CD1c-positive myeloid dendritic cell (primary cell): ENCODE measurements around the gene GNA12.

Source experiments
- DNase-seq: peaks from one replicate; pipeline ENCODE4 v3.0.0-alpha.2; 2016; ENCODE audit errors: extremely low spot score

The GNA12 gene

GRCh38 chr7:2781636-2782035 lies 62.5 kb downstream of the GNA12 start:
- no peak for DNase-seq

DNA sequence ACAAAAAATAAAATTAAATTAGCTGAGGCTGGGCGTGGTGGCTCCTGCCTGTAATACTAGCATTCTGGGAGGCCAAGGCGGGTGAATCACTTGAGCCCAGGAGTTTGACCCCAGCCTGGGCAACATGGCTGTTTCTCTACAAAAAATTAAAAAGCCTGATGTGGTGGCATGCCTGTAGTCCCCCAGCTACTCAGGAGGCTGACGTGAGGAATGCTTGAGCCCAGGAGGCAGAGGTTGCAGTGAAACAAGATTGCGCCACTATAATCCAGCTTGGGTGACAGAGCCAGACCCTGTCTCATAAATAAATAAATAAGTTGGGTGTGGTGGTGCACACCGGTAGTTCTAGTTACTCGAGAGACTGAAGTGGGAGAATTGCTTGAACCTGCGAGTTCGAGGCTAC lies 65.1 kb downstream of the GNA12 start:
- no peak for DNase-seq

DNA sequence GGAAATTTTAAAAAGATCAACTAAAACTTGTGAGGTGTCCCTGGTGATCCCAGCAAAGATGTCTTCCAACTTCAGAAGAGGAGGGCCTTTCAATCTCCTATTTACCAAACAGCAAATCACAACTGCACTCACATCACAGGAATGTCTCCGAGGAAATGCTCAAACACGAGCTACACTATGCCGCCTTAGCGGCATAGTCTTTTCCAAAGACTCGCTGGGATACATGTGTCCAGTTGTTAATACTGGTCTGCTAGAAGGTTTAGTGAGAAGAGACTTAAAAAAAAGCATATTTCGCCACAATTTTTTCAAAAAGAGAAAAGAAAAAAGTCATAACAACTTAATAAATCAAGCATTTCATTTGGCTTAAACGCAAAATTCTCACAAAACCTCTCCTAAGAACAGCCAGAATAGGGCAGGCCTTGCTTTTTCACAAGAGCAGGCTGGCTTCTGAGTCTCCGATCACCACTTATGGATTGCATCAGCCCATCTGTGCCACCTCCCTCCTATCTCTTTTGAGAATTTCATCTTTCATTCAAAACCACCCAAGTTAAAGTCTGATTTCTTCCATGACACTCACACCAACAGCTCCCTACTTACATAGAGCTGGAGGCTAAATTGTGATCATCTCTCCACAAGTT lies 66.1 kb downstream of the GNA12 start:
- no peak for DNase-seq

GRCh38 chr7:2776401-2776800 lies 67.7 kb downstream of the GNA12 start:
- DNase-seq = peak; percentile 48

GRCh38 chr7:2775785-2776184 lies 68.3 kb downstream of the GNA12 start:
- DNase-seq = no peak

DNA sequence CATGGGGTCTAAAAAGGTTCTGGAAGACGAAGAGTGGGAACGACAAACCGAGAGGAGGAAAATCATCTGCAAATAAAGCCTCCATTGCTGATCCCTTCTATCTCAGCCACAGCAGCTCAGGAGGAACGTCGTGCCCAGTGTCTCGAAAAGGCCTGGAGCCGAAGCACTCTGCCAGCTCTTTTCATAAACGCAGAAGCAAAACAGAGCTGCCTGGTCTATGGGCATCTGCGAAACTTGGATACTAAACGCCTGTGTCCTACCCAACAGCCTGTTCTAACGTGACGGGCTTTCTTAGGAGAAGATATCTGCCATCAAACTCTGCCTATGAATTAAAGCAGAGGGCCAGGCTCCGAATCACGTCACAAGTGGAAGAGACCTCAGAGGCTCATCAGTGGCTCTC lies 68.7 kb downstream of the GNA12 start:
- DNase-seq = no peak

GRCh38 chr7:2774935-2775334 lies 69.2 kb downstream of the GNA12 start:
- DNase-seq = peak; percentile 62

GRCh38 chr7:2774280-2774679 lies 69.8 kb downstream of the GNA12 start:
- no peak for DNase-seq

GRCh38 chr7:2773608-2774007 lies 70.5 kb downstream of the GNA12 start:
- no peak for DNase-seq

- no peak for DNase-seq
Observed at GRCh38 chr7:2771274-2771731, 72.8 kb downstream of the GNA12 start.

- DNase-seq = no peak
Observed at GRCh38 chr7:2764621-2765020, 79.5 kb downstream of the GNA12 start.

GRCh38 chr7:2763597-2763996 lies 80.5 kb downstream of the GNA12 start:
- DNase-seq = no peak

- no peak for DNase-seq
Observed at GRCh38 chr7:2761801-2762497, 82.2 kb downstream of the GNA12 start.

- no peak for DNase-seq
Observed at GRCh38 chr7:2761131-2761624, 82.9 kb downstream of the GNA12 start.

GRCh38 chr7:2760098-2760889 lies 83.8 kb downstream of the GNA12 start:
- peak; percentile 80 for DNase-seq

DNA sequence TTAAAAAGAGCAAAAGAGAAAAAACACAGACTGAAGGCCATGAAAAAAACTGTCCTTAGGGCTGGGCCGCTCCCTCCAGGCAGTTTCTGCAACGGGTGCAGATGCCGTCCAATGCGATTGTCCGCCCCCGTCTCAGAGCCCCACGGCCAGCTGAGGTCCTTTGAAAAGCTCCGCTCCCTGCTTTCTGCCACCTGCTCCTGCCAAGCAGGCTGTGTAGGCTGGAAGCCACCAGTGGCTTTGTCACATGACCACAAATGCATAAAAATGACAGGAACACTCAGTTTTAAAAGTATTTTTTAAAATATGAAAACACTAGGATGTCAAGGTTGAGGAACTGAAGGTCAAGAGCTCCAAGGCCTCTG lies 84.4 kb downstream of the GNA12 start:
- no peak for DNase-seq

DNA sequence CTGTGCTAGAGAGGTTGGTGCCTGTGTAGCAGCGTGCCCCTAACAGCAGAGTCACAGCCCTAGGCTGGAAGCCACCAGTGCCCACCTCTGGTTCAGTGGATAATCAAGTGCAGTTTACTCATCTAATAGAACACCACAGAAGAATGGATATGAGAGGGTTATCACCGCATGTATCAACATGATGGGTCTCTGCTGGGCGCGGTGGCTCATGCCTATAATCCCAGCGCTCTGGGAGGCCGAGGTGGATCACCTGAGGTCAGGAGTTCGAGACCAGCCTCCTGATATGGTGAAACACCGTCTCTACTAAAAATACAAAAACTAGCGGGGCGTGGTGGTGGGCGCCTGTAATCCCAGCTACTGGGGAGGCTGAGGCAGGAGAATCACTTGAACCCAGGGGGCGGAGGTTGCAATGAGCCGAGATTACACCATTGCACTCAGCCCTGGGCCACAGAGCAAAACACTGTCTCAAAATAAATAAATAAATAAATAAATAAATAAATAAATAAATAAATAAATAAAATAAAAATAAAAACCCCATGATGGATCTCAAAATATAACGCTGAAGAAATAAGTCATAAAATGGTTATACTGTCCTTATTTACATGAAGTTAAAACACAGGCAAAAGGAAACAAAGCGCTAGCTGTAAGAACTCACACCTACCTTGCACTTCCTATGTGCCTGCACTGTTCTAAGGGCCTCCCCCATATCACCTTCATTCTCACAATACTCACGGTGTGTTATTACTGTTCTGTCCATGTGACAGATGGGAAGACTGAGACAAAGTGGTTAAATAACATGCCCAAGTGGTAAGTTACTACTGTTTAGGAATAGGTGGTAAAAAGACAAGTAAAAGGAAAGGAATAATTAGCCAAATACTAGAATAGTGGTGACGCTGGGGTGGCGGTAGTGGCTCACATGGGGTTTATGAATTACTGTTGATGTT lies 85.2 kb downstream of the GNA12 start:
- DNase-seq = no peak

DNA sequence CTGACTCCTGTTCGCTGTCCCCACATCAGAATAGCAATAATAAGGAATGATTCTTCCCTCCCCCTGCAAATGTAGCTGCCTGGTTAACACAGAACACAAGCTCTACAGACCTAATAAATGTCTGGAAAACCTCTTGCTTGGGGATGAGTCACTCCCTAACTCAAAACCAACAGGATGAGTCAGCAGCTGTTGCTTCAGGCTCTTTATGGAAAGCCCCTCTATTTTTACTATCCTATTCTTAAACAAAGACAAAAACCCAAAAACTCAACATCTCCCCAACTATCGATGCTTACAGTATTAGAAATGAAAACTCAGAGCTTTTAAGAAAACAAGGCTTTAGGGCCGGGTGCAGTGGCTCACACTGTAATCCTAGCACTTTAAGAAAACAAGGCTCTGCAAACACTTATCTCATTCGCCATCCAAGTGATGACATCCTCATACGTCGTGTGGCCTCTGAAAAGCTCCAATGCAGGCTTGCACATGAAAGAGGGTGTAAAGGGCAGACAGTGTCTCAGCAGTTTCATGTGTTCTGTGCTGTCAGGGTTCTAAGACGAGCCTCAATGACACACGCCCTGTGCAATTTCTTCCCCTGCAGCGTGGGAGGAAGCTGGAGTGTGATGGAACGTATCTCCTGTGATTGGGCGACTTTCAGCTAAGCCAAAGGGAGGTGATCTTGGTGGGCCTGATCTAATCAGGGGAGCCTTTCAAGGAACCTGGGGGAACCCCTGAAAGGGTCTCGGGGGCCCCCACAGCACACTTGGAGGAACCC lies 86.0 kb downstream of the GNA12 start:
- peak; percentile 95 for DNase-seq

DNA sequence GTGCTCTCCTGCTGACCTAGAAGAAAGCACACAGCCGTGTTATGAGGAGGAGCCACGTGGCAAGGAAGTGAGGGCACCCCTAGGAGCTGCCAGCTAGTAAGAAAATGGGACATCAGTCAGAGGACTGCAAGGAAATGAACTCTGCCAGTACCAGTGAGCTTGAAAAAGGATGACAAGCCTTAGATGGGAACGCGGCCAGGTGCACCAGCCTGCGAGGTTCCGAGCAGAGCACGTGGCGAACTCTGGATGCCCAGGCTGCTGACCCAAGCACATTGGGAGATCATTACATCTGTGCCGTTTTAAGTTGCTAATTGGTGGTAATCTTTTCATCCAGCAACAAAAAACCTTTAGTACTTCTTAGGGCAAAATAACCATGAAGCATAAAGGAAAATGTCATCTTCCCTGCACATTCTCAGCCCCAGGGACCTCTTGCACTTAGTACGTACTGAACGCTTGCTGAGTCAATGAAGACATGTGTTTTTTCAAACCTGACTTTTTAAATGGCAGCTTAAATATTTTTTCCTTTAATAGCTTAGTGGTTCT lies 86.7 kb downstream of the GNA12 start:
- DNase-seq = peak; percentile 40

DNA sequence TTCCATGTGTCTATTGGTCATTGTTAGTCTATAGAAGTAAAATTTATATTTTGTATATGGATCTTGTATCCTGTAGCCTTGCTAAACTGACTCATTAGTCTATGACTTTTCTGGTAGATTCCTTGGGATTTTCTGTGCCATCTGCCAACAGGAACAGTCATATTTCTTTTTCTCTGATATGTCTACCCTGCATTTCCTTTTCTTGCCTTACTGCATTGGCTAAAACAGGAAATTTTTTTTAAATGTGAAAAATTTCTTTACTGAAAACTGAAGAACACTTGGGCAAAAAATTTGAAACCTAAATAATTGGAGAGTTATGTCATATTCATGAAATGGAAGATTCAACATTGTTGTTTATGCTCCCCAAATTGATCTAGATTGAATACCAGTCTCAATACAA lies 88.6 kb downstream of the GNA12 start:
- no peak for DNase-seq

DNA sequence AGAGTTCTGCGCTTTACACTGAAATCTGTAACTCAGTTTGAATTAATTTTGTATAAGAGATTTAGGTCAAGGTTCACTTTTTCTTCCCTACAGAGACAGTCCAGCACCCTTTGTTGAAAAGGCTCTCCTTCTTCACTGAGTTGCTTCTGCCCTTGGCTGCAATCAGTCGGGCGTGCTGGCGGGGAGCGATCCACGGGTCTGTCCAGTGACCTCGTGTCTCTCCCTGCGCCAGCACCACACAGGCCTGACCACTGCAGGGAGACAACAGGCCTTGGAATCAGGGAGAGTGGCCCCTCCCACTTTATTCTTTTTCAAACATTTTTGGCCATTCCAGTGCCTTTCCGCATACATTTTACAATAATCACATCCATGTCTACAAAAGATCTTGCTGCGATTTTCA lies 89.2 kb downstream of the GNA12 start:
- no peak for DNase-seq
